GM19455 (cell line): ENCODE results near the gene ARHGAP31.
"Not testable (repeated sequence)": the region's sequence is repeated elsewhere in the genome, so short reads cannot be mapped to it uniquely, and the experiment has no call there.

Source experiments
- ATAC-seq: cut with Tn5 transposase; IDR thresholded peaks from one replicate; pipeline ENCODE4 v1.9.1; 2021; ENCODE audit not compliant: unreplicated experiment

ARHGAP31 gene

DNA sequence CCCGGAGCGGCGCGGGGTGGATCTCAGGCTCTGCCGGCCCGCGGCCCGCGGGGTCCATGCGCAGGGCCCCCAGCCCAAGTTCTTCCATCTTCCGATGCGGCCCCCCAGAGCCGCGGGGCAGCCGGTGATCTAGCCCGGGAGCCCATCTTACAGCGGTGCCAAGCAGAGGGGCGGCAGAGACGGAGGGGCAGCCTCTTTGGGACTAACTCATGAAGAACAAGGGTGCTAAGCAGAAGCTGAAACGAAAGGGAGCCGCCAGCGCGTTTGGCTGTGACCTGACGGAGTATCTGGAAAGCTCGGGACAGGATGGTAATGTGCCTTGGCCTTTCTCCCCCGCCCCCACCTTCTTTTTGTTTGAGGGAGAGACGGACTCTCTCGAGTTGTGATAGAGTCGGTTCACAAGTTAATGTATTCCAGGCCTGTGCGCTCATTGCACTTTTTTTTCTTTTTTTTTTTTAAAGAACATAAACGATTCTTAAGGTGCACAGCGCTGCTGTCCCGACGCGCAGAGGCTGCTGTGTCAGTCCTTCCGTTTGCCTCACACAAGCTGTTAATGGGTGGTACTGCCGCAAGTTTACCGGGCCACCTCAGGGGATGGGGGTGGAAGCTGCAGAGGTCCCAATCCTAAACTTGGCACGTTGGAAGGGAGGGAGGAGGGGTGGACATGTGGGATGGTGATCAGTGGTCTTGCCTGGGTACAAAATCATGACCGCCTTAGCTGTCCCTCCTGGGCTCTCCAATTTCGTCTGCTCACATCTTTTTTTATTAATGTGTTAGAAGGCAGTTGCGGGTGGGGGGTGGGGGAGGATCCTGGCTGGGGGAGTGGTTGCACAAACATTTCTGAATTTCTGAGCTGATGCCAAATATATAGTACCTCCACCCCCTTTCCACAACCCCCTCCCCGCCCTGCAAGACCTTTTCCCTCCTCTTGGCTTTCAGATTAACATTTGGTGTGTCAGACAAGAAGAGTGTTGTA, 801 bp downstream of the ARHGAP31 start:
- peak; percentile 34 for ATAC-seq

GRCh38 chr3:119295816-119296726, 1.9 kb downstream of the ARHGAP31 start:
- ATAC-seq: no peak

DNA sequence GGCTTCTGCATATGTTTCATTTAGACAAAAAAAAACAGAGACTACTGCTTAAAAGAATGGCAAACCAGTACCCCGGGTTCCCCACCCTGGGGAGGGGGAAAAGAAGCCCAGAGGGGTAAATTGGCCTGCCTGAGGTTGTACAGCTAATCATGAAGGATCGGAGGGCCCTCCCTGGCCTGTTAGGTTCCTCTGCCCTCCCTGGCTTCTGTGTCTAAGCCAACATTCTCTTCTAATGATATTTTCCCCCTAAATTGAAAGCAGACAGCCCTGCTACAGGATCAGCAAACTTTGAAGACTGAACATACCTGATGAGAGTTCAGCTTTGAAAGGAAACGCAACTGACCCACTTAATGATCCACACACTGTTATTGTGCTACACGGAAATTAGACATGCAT, 2.5 kb downstream of the ARHGAP31 start:
- ATAC-seq: no peak

DNA sequence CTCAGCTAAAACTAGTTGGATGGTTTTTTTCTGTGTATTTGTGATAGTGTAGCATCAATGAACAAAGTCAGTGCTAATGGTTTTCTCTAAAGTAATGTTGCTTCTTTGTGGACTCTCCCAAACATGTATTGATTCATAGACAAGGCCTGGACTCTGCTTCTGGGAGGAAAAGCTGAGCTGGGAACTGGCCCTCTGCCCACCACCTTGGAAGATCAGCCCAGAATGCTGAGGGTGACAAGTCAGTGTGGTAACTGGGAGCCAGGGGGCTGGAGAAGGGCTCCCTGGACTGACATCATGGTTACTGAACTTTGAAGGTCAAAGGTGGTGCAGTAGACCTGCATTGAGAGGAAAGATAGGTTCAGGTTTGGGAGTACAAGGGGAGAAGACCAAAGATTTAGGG, 3.0 kb downstream of the ARHGAP31 start:
- no peak for ATAC-seq

- no peak for ATAC-seq
Measured at GRCh38 chr3:119298565-119298941, 4.4 kb downstream of the ARHGAP31 start.

GRCh38 chr3:119300991-119301391, 6.8 kb downstream of the ARHGAP31 start:
- peak; percentile 50 for ATAC-seq

DNA sequence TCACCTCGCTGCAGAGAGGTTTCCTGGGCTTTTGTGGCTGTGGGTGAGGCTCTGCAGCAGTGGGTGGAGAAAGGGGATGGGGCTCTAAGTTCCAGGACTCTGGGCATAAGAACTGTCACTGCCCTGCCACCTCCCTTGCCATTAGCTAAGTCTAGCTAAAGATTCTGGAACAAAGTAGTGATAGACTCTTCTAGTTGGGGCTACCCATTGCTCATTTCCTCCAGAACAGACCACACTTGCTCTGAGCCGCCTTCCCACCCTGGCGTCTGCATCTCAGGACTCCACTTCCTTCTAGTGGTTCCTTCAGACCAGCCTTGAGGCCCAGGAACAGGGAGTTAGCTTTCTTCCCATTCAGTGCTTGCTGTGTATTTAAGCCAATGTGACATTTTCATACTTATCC, 7.5 kb downstream of the ARHGAP31 start:
- no peak for ATAC-seq

DNA sequence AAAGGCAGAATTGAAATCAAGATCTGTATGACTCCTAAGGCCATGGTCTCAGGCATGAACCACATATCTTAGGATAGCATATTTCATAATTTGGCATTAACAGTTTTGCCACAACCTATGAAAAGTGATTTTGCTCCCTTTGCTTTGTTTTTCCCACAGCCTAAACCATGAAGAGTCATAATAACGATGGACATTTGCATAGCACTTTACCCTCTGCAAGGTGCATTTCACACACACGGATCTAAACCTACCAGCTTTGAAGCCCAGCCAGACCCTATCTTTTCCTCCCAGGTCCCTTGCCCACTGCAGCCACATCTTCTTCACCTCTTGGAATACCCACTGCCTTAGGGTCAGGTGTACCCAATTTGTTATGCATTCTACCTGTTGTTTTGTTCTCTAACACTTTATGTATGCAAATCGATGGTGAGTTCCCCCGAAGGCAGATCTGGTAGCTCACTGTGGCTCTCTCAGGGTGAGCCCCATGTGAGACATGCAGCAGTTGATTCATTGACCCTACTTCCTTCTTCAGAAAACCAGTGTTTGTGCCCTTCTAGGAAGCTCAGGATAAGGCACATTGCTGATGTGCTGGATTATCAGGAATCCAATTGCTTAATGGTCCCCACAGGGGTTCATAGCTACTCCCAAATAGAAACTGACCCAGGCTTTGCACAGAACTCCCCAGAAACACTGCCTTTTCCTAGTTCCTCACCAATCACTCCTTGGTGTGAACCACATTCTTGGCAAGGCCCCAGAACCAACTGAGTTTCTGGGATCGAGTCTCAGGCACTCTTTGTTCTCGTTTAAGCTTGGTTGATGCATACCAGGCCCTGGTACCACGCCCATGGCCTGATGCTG, 8.7 kb downstream of the ARHGAP31 start:
- peak; percentile 50 for ATAC-seq

DNA sequence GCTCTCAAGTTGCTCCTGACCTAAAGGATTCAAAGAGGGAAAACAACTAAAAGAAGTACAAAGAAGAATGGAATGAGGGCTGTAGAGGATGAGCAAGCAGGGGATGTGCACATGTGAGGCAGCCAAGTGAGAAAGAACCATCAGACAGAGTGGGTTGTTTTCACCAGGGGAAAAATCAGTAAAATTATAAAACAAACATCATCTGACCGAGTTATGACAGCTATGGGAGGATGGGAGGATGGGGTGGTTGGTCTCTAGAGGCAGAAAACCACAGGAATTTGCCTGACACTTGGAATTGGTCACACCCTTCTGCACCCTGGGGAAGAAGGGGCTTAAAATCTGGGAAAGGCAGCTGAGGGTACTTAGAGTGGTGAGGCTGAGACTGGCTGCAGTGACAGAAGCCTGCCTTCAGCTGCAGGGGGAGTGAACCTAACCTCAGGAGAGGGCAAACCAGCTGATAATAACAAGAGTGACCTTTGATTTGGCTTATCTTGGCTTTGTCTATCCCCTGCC, 10.1 kb downstream of the ARHGAP31 start:
- no peak for ATAC-seq

DNA sequence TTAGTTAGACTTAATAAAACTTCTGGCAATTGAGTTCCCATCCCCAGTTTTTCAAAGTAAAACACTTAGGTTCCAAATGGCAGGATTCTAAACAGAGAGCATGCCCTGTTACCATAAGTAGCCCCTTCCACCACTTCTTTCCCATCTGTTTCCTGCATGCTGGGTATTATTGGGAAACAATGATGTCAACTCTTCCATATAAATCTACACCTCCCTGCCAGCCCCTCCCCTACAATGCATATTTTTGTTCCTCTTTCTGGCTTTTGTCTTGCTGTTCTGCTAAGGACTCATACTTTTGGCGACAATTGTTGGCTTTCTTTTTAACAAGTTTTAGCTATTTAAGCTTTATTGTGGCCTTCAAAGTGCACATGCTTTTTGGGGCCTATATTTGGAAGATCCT, 11.1 kb downstream of the ARHGAP31 start:
- ATAC-seq: no peak

DNA sequence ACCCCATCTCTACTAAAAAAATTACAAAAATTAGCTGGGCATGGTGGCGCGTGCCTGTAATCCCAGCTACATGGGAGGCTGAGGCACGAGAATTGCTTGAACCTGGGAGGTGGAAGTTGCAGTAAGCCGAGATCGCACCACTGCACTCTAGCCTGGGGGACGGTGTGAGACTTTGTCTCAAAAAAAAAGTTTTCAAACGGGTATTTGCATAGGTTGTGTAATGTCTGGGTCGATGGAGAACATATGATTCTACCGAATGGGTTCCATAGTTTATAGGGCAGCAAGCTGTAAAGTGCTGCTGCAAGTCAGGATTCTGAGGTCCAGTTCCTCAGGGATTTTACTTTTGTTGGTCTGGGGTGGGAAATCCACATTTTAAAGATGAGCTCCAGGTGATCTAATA, 12.2 kb downstream of the ARHGAP31 start:
- ATAC-seq: not testable (repeated sequence)

DNA sequence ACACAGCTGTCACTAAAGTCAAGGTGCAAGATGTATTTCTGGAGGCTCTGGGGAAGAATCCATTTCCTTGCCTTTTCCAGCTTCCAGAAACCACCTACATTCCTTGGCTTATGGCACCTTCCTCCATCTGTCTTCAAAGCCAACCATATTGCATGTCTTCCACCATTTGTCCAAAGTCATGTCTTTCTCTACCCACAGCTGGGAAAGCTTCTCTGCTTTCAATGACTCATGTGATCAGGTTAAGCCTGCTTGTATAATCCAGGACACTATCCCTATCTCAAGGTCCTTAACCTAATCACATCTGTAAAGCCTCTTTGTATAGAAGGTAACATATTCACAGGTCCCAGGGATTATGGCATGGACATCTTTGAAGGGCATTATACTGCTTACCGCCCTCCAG, 14.2 kb downstream of the ARHGAP31 start:
- no peak for ATAC-seq

DNA sequence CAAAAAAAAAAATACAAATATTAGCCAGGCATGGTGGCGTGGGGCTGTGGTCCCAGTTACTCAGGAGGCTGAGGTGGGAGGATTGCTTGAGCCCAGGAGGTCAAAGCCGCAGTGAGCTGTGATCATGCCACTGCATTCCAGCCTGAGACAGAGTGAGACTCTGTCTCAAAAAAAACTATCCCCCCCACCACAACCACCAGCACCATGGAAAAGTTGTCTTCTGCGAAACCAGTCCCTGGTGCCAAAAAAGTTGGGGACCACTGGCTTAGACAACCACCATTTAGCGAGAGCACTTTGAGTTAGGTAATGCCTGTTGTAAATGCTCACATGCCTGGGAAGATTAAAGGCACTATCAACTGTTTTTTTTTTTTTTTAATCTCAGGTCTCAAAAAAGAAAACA, 15.4 kb downstream of the ARHGAP31 start:
- no peak for ATAC-seq

DNA sequence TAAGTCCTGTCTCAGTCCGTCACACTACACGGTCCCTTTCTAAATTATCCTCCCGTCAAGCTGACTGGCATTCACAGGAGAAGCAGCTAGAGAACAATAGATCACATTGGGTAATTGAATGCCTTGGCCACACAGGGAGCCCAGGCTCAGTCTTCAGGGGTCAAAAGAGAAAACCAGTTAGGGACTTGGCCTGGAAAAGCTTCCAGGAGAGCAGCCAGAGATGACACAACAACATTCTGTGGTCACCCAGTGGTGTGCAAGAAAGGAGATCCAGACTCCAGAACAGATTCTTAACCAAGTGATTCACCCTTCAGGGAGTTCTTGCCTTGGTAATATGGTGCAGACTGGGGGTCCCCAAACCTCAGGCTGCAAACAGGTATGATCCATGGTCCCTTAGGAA, 15.9 kb downstream of the ARHGAP31 start:
- ATAC-seq: no peak

DNA sequence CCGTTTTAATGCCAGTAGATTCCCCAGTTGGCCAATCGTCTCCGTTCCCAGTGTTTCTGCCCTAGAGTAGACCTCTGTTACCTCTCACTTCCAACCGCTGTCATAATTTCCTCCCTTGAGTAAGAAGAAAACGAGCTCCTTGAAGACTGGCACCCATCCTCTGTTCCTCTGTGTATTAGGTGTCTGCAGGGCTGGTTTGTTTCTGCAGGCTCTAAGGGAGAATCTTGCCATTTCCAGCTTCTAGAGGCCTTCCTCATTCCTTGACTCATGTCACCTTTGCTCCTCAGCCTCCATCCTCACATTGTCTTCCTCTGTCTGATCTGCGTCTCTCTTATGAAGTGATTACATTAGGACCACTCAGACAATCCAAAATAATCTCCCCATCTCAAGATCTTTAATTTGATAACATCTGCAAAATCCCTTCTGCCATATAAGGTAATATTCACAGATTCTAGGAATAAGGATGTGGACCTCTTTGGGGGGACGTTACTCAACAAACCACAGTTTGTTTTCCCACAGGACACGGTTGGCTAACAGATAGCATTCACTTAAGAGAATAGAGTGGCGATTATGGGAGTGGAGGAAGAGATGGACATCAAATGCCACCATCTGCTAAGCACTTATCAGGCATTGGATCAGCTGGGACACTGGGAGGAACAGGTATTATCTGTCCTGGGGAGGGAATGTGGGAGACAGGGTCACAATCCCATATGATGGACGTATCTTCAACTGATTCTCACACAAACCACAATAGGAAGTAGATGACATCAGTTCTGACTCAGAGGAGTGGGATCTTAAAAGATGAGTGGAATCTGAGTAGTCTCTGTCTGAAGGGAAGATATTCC, 17.1 kb downstream of the ARHGAP31 start:
- no peak for ATAC-seq

GRCh38 chr3:119313461-119313860, 19.3 kb downstream of the ARHGAP31 start:
- ATAC-seq: no peak

DNA sequence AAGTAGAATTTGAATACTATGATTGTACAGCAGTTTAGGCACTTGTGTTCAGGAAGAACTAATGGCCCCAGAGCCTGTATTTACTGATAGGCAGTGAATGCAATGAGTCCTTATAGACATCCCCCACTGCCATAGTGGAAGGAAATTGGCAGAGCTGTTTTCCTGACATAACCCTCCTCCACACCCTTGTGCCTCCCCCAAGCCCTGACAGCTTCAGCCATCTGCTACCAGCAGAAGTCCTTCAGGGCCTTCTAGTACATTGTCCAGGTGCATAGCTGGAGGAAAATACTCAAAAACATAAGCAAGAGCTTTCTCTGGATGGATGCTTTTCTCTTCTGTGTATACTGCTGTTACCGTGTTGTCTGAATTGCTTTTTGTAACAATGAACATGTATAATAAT, 20.6 kb downstream of the ARHGAP31 start:
- no peak for ATAC-seq

DNA sequence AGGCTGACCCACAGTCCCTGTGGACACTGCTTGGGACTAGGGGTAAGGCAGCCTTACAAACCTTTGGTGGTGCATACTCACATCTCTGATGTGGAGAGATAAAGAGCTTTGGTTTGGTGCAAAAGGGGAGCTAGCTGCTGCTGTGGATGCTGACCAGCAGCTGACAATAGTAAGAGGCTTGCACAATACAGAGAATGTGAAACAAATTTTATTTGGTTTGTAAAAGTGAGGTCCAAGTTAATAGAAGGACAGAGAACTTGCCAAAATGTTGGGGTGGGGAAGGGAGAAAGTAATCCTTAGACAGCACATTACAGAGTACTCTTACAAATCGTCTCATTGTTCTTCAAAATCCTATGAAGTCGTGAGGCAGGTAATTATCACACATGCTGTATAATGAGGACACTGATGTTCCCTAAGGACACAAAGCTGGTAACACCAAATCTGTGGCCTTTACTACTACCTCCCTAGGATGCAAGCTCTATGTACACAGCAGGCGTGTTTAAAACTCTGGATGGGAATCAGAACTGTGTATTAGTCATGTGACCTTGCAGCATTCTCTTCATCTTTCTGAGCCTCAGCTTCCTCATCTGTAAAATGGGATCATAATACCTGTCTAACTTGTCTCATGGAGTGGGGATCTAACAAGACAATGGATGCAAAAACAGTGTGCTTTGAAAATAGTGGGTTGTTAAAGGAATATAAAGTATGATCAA, 21.6 kb downstream of the ARHGAP31 start:
- no peak for ATAC-seq

- ATAC-seq: no peak
Measured at GRCh38 chr3:119316313-119316670, 22.1 kb downstream of the ARHGAP31 start.
